Astrocyte (in vitro differentiated cells and primary cell): ENCODE results near the gene CERS1. TPM values are rescaled to one million over a fixed set of nuclear protein-coding genes. Genes with fewer than 3 reads are reported as not detected.

ENCODE experiments used
- DNase-seq: peaks from one replicate; pipeline ENCODE4 v3.0.0-alpha.2; 2010; ENCODE audit warnings: low read depth
- FAIRE-seq: peaks from 2 replicates; lab custom pipeline; 2011; peaks lifted over from hg19 to GRCh38; lab: Jason Lieb, UNC
- H2AFZ ChIP-seq: 2 replicates; pipeline ENCODE4 v1.6.0; 2012; ENCODE audit warnings: low read depth, low read length, inconsistent platforms
- H3K27ac ChIP-seq: 2 replicates; pipeline ENCODE4 v1.5.1; 2011; ENCODE audit warnings: low read depth, low read length, inconsistent platforms
- H3K27me3 ChIP-seq: 2 replicates; pipeline ENCODE4 v1.6.0; 2011; ENCODE audit warnings: low read length, inconsistent platforms; ENCODE audit not compliant: insufficient read depth
- H3K36me3 ChIP-seq: 2 replicates; pipeline ENCODE4 v1.5.1; 2011; ENCODE audit warnings: low read length, inconsistent platforms; ENCODE audit not compliant: insufficient read depth
- H3K4me1 ChIP-seq: 2 replicates; pipeline ENCODE4 v1.5.1; 2011; ENCODE audit warnings: low read length, inconsistent platforms; ENCODE audit not compliant: insufficient read depth
- H3K4me2 ChIP-seq: 2 replicates; pipeline ENCODE4 v1.6.0; 2012; ENCODE audit warnings: low read length, inconsistent platforms
- H3K4me3 ChIP-seq: 2 replicates; pipeline ENCODE4 v1.5.1; 2011; ENCODE audit warnings: low read depth, mild to moderate bottlenecking, low read length, inconsistent platforms; ENCODE audit not compliant: insufficient read depth
- H3K79me2 ChIP-seq: 2 replicates; pipeline ENCODE4 v1.6.0; 2012; ENCODE audit warnings: mild to moderate bottlenecking, low read length, inconsistent platforms; ENCODE audit not compliant: insufficient read depth
- H3K9ac ChIP-seq: 2 replicates; pipeline ENCODE4 v1.6.0; 2012; ENCODE audit warnings: mild to moderate bottlenecking, low read length, inconsistent platforms
- H3K9me3 ChIP-seq: 2 replicates; pipeline ENCODE4 v1.5.1; 2012; ENCODE audit warnings: low read depth, mild to moderate bottlenecking, low read length, inconsistent platforms; ENCODE audit not compliant: insufficient read depth
- H4K20me1 ChIP-seq: 2 replicates; pipeline ENCODE4 v1.6.0; 2012; ENCODE audit warnings: low read length, inconsistent platforms; ENCODE audit not compliant: insufficient read depth
- H3K27ac Mint-ChIP-seq: one replicate; pipeline ENCODE4 v1.8.0; 2021; ENCODE audit warnings: mild to moderate bottlenecking, mixed read lengths; ENCODE audit not compliant: unreplicated experiment
- H3K27me3 Mint-ChIP-seq: one replicate; pipeline ENCODE4 v1.8.0; 2021; ENCODE audit warnings: low read depth, mixed read lengths; ENCODE audit not compliant: unreplicated experiment
- H3K36me3 Mint-ChIP-seq: one replicate; pipeline ENCODE4 v1.8.0; 2021; ENCODE audit warnings: low read depth, mixed read lengths; ENCODE audit not compliant: unreplicated experiment
- H3K4me1 Mint-ChIP-seq: one replicate; pipeline ENCODE4 v1.8.0; 2021; ENCODE audit warnings: low read depth, mixed read lengths; ENCODE audit not compliant: unreplicated experiment
- H3K4me3 Mint-ChIP-seq: one replicate; pipeline ENCODE4 v1.8.0; 2021; ENCODE audit warnings: mild to moderate bottlenecking, moderate library complexity, mixed read lengths; ENCODE audit not compliant: unreplicated experiment
- H3K9me3 Mint-ChIP-seq: one replicate; pipeline ENCODE4 v1.8.0; 2021; ENCODE audit warnings: mild to moderate bottlenecking, mixed read lengths; ENCODE audit not compliant: unreplicated experiment
- EZH2 ChIP-seq: IDR thresholded peaks from 2 replicates; pipeline ENCODE4 v1.6.1; 2012; ENCODE audit warnings: mild to moderate bottlenecking, low read length, inconsistent platforms; ENCODE audit not compliant: insufficient read depth
- total RNA-seq: library from RNA; stranded (reverse); gene quantifications from 2 replicates; pipeline ENCODE4 v1.2.1, GENCODE V29; 2021
- TF ChIP-seq, protein P1 (sequence below): IDR thresholded peaks from 2 replicates; pipeline ENCODE4 v1.5.1; 2011; ENCODE audit warnings: low read depth, mild to moderate bottlenecking, inconsistent platforms, low read length, moderate library complexity; ENCODE audit not compliant: insufficient read depth

The CERS1 gene
- total RNA-seq, 1 donor from 2014 or later, result 6.8 TPM

DNA sequence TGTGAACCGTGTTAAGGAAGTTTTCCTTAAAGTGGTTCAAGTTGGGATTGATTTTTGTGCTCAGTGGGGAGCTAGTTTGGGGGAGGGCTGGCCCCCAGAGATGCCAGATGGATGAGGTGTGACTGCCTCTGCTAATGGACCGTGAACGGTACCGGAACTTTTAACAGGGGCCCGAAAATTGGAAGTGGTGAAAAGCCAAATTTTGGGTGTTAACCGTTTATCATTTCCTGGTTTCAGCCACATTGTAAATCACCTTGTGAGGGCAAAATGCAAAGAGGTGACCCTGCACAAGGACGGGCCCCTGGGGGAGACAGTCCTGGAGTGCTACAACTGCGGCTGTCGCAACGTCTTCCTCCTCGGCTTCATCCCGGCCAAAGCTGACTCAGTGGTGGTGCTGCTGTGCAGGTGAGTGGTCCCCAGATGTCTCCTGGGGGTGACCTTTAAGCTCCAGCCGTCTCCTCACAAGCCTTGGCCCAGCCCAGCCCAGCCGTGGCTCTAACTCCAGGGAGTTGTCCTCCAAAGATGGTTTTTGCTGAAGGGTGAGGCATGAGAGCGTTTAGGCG is 46.0 kb downstream of the CERS1 start:
- DNase-seq (no peak), FAIRE-seq (no peak)
- peaks cover 16% of the 10 kb centered on the region for H3K36me3 ChIP-seq
- H4K20me1 ChIP-seq, result peaks cover 94% of the 10 kb centered on the region
- H3K4me1 ChIP-seq, result peaks cover 9% of the 10 kb centered on the region
- Mint-ChIP-seq H3K4me1 (peaks cover 27% of the 10 kb centered on the region), H3K36me3 (peaks cover 19% of the 10 kb centered on the region), H3K4me3 (no peak overlapping the region), H3K9me3 (no peaks in the 10 kb centered on the region), H3K27me3 (no peaks in the 10 kb centered on the region), H3K27ac (peak overlapping the region; percentile 66)
- H3K4me2 ChIP-seq, result no peak overlapping the region
- TF ChIP-seq, protein P1, sequence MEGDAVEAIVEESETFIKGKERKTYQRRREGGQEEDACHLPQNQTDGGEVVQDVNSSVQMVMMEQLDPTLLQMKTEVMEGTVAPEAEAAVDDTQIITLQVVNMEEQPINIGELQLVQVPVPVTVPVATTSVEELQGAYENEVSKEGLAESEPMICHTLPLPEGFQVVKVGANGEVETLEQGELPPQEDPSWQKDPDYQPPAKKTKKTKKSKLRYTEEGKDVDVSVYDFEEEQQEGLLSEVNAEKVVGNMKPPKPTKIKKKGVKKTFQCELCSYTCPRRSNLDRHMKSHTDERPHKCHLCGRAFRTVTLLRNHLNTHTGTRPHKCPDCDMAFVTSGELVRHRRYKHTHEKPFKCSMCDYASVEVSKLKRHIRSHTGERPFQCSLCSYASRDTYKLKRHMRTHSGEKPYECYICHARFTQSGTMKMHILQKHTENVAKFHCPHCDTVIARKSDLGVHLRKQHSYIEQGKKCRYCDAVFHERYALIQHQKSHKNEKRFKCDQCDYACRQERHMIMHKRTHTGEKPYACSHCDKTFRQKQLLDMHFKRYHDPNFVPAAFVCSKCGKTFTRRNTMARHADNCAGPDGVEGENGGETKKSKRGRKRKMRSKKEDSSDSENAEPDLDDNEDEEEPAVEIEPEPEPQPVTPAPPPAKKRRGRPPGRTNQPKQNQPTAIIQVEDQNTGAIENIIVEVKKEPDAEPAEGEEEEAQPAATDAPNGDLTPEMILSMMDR, result no peak
- TF ChIP-seq EZH2, result no peak
- peaks cover 77% of the 10 kb centered on the region for H3K79me2 ChIP-seq
- no peak overlapping the region for H3K4me3 ChIP-seq
- no peak overlapping the region for H2AFZ ChIP-seq
- no peak overlapping the region for H3K27ac ChIP-seq
- H3K9me3 ChIP-seq, result no peaks in the 10 kb centered on the region
- H3K9ac ChIP-seq, result no peak overlapping the region
- no peaks in the 10 kb centered on the region for H3K27me3 ChIP-seq

DNA sequence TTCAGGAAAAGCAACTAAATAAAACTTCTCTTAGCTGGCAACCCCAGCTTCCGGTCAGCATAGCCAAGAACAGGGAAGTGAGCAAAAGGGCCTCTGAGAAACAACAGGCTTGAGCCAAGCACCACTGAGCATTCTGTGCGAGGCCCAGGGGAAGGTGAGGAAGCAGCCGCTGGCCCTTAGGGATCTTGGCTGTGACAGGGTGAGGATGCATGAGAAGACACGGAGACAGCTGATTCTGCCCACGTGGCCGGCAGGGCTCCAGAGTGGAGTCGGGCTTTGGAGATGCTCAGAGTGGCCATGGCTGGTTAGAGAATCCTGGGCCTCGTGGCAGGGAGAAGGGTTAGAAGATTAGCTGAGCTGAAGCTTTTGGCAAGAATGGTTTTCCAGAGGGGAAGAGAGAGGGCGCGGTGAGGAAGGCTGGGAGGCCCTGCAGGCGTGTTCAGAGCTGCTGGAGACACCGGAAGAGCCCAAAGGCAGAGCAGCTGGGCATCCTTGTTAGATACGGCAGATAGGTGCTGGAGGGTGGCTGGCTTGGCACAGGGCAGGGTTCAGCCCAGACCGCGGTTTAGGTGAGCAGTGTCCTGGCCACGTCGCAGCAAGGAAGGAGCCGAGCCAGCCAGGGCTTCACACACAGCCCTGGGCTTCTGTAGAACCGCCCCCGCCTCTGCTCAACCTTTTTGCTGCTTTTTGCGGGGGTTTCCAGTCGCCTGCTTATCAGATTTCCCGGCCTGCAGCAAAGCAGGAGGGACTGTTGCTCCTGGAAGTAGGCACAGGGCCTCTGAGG is 46.9 kb downstream of the CERS1 start:
- TF ChIP-seq EZH2, result no peak
- TF ChIP-seq, protein P1, result no peak
- Histone ChIP-seq H3K4me3 (no peak overlapping the region), H2AFZ (no peak overlapping the region), H3K27me3 (no peaks in the 10 kb centered on the region), H3K9ac (peak overlapping the region; percentile 8), H3K9me3 (no peaks in the 10 kb centered on the region), H4K20me1 (peaks cover 94% of the 10 kb centered on the region), H3K36me3 (peaks cover 16% of the 10 kb centered on the region), H3K79me2 (peaks cover 85% of the 10 kb centered on the region), H3K4me2 (no peak overlapping the region), H3K4me1 (peaks cover 9% of the 10 kb centered on the region), H3K27ac (no peak overlapping the region)
- Mint-ChIP-seq H3K4me1 (peaks cover 27% of the 10 kb centered on the region), H3K36me3 (peaks cover 16% of the 10 kb centered on the region), H3K9me3 (no peaks in the 10 kb centered on the region), H3K27ac (peak overlapping the region; percentile 66), H3K4me3 (peak overlapping the region; percentile 64), H3K27me3 (no peaks in the 10 kb centered on the region)
- no peak for DNase-seq
- peak; percentile 20 for FAIRE-seq
